Measurements from ENCODE around the gene ARL15.

ARL15 gene

DNA sequence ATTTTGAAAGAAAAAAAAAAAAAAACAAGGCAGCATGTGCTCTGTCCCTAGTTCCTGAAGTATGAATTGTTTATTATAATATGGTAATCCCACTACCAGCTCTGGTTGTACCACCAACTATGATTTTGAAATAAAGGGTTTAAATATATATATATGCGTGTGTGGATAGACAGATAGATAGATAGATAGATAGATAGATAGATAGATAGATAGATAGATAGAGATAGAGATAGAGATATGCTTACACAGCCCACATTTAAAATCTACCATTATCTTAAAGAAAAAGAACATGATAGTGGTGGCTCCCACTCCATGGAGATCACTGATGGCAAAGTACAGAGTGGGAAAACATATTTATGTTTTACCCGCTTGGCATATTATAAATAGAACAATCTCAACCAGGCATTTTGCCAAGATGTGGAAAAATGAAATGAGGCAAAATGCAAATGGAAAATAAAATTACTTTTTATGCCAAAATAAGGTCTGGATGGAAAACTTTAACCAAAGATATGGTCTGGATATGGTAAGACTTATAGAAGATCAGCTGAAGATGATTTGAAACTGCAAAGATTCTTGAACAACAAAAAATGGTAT, 170.0 kb downstream of the ARL15 start:
- DNase-seq (ENCODE audit: insufficient read length, low spot score) (no peak), FAIRE-seq (no peak)
- no peak for TF ChIP-seq CTCF (IDR thresholded peaks at IDR 0.05; ENCODE audit: insufficient read depth, missing control alignments)

GRCh38 chr5:54136516-54137440, 173.6 kb downstream of the ARL15 start:
- FAIRE-seq (no peak), DNase-seq (ENCODE audit: insufficient read length, low spot score) (no peak)
- TF ChIP-seq CTCF (IDR thresholded peaks at IDR 0.05; ENCODE audit: insufficient read depth, missing control alignments) = no peak

DNA sequence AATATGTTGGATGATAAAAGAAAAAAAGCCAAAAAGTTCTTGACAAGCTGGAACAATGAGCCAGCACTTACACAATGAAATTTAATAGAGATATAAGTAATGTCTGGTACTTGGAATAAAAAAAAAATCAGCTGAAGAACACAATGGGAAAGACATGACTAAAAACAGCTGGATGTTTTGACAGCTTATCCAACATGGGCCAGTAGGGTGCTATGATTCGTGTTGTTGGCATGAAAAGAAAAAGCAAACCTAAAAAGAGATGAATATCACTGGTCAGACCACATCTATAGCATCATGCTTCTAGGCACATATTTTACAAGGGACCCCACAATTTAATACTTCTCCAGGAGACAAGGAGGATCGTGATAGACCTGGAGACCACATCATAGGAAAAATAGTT, 175.3 kb downstream of the ARL15 start:
- FAIRE-seq = no peak
- TF ChIP-seq CTCF (IDR thresholded peaks at IDR 0.05; ENCODE audit: insufficient read depth, missing control alignments) = no peak
- no peak for DNase-seq (ENCODE audit: insufficient read length, low spot score)

DNA sequence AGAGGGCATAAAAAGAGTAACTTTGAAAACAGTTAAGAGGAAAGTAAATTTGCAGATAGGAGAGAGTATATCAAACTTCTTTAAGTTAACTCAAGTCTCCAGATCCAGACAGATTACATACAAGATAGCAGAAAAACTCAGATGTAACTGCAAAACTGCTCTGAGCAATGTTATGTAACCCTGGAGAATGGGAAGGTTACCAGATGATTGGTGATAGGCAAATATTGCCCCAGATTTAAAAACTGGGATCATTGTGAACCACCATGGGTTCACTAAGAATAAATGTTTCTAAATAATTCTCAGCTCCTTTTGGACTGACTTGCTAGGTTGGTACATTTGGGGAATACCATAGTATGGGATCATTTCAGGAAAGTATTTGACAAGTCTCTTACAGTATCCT, 176.5 kb downstream of the ARL15 start:
- TF ChIP-seq CTCF (IDR thresholded peaks at IDR 0.05; ENCODE audit: insufficient read depth, missing control alignments) = no peak
- DNase-seq (ENCODE audit: insufficient read length, low spot score) (no peak), FAIRE-seq (no peak)

DNA sequence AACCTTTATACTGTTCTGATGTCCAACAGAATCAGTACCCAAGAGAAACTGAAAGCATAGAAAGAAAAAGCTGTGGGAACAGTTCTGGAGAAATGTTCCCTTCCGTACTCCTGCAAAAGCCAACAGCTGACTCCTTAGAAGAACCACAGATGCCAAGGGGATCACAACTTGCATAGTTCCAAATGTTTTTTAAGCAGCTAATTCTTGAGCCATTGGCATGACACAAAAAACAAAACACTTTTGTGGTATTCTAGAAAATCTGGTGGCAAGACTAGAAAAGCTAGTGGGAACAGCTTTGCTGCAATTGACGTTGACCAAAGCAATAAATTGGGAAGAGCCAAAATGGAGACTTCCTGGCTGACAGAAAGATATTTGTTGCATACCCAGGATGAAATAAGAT, 189.9 kb downstream of the ARL15 start:
- no peak for DNase-seq (ENCODE audit: insufficient read length, low spot score)
- no peak for TF ChIP-seq CTCF (IDR thresholded peaks at IDR 0.05; ENCODE audit: insufficient read depth, missing control alignments)
- FAIRE-seq = no peak

DNA sequence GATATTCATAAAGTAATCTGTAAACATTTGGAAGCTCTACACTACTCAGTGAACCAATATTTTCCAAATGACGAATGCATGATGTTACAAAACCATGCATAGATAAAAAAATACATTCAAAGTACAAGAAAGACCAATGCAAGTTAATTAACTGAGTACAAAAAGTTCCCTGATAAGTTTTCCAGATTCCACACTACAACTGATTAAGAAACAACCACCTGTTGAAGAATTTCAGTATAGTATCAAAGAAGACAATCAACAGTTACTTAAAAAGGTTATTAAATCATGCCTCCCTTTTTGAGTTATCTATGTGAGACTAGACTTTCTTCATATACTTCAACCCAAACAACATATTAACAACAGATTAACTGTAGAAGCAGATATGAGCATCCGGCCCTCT, 192.4 kb downstream of the ARL15 start:
- TF ChIP-seq CTCF (IDR thresholded peaks at IDR 0.05; ENCODE audit: insufficient read depth, missing control alignments) = no peak
- DNase-seq (ENCODE audit: insufficient read length, low spot score) (no peak), FAIRE-seq (no peak)

Data from D721Med (cell line).